ENCODE data around the gene CEP250.

GRCh38 chr20:35515949-35516645 is 60.7 kb downstream of the CEP250 start:
- TF ChIP-seq ZFX (IDR thresholded peaks at IDR 0.05) (no peak), POLR2A (IDR thresholded peaks at IDR 0.05; ENCODE audit: borderline replicate concordance, extremely low read depth, insufficient read depth, insufficient read length) (no peak), ZNF274 (IDR thresholded peaks at IDR 0.05; ENCODE audit: low read depth, low read length) (no peak), CTCF (IDR thresholded peaks at IDR 0.05 in 2 of 3, conservative IDR thresholded peaks at IDR 0.05 in 1 of 3; ENCODE audit: borderline replicate concordance in 1 of 3, insufficient read depth in 1 of 3, low read depth in 2 of 3, low read length in 2 of 3) (no peak), ZBTB33 (IDR thresholded peaks at IDR 0.05; ENCODE audit: extremely low read depth, insufficient replicate concordance, low read length) (no peak), YY1 (IDR thresholded peaks at IDR 0.05; ENCODE audit: extremely low read depth, insufficient replicate concordance, low read depth, low read length) (no peak), MAX (IDR thresholded peaks at IDR 0.05) (peak; percentile 10; the same call in 1 of the 2 replicates)

Measured in HCT116 (cell line).